ENCODE measurements around the gene TMEM132A. TPM values are rescaled to one million over a fixed set of nuclear protein-coding genes. Genes with fewer than 3 reads are reported as not detected.

Gene TMEM132A
- total RNA-seq, 1 experiment from 2014 or later = 132 TPM

DNA sequence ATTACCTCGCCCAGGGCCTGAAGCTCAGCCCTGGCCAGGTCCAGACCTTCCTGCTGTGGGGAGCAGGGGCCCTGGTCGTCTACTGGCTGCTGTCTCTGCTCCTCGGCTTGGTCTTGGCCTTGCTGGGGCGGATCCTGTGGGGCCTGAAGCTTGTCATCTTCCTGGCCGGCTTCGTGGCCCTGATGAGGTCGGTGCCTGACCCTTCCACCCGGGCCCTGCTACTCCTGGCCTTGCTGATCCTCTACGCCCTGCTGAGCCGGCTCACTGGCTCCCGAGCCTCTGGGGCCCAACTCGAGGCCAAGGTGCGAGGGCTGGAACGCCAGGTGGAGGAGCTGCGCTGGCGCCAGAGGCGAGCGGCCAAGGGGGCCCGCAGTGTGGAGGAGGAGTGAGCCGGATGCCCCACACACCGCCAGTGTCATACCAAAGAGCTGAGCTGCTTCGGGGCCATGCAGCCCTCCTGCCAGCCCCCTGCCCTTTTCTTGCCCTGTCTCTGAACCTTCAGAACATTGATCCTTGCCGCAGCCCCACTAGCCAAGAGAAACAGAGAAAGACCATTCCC lies 2.4 kb upstream of the TMEM132A start:
- no peak for DNase-seq (ENCODE audit: low spot score)

DNA sequence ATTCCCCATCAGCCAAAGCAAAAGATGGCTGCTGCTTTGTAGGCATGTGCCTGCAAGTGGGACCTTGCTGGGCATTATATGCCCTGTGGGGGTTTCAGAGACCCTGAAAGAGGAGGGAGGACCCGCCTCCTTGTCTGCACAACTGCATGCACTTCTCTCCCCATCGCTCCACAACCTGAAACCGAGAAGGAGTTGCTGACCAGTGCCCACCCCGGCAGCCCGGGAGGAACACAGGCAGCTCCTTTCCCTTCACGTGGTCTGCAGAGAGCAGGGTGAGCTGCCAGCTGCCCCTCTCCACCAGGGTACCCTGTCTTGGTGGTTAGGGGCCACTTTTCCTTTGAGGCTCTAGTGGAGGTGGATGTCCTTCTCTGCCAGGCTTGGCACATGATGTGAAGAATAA lies 1.4 kb upstream of the TMEM132A start:
- DNase-seq (ENCODE audit: low spot score) = no peak

DNA sequence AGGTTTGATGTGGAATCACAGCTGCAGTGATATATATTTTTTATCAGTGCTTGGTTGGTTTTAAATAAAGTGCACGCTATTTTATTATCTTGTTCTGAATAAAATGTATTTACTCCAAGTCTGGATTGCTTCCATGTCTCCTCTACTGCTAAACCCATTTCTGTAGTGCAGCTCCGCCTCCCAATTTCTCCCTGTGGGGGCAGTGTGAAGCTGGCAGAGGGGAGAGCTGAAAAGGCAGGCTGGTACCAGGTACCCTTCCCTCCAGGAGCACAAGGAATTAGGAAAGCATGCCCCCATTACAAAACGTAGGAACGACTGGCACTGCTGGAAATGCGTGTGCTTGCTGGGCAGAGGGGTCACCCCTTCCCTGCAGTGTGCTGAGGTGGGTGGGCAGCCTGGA lies 934 bp upstream of the TMEM132A start:
- no peak for DNase-seq (ENCODE audit: low spot score)

DNA sequence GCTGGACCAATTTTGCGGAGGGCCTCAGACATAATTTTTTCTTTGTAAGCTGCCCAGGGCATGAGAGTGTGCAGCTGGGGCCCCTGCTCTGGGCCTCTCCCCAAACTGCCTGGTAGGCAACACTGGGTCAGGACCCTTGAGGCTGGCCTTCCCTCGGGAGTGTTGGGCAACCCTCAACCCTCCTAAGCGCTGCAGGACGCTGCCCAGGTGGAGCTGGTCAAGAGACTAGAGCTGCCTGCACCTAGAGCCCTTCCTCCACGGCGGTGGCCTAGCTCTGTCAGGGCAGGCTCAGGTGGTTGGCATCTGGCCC lies 505 bp upstream of the TMEM132A start:
- no peak for DNase-seq (ENCODE audit: low spot score)

DNA sequence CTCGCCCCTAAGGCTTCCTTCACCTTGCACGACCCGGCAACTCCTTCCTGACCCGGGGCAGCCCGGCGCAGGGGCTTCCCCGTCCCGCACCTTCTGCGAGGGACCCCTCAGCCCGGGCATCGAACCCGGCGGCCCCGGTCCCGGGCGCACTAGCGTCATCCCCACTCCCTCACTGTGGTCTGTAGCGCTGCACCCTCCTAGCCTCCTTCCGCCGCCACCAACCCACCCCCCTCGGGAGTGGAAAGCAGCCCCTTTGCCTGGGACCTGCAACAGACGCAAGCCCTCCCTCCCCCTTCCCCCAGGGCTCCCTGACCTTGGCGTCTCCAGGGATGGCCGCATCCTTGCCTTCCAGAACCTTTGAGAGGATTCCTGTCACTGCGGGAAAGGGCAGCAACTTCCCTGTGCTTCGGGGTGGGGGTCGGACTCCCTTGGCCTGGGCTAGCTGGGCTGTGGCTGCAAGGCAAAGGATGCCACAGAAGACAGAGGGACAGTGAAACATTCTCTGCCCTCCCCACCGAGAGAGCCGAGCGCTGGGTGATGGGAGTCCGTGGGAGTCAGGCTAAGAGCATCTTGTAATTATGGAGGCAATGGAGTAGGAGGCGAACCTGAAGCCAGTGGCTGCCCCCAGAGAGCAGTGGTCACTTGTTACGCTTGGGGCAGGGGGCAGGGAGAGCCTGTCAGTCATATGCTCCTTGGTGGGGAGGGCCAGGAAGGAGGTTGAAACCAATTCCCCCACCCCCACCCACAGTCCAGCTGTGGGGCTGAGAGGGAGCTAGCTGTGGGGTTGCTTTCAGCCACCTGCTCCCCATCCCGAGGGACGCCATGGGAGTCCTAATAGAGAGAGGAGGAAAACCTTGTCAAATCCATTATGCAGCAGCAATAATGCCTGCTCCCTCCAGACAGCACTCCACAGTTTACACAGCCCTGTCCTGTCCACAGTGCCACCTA lies 920 bp downstream of the TMEM132A start:
- peak; percentile 18 for DNase-seq (ENCODE audit: low spot score)

DNA sequence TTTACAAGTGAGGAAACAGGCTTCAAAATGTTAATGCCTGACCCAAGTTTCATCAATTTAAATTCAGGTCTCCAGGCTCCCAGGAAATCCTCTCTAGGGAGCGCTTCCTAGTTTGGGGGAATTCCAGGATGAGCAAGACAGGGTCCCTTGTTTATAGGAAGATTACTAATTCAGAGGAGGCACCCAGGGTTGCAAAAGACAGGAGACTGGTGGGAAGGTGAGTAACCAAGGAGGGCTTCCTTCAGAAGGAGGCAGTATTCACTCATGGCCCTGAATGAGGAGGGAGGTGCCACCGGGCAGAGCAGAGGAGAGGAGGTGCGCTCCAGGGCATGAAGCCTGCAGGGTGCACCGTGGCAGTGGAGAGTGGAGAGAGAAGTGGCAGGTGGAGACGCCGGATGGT lies 1.6 kb downstream of the TMEM132A start:
- DNase-seq (ENCODE audit: low spot score) = peak; percentile 81

DNA sequence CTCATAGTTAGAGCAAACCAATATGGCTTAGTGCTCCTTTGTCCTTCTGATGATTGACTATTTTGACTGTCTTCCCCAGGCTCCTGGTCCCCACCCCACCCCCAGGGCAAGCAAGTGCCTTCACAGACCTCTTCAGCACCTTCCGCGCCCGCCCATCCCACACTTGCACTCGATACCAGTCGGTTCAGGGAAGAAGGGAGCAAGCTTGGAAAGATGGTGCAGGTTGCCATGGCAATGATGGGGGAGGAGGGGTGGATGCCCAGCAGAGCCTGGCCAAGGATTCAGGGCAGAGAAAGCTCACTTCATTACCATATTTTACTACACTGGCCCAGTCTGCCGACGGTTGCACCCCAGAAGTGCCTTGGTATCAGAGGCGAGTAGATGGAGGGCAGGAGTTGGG lies 2.2 kb downstream of the TMEM132A start:
- no peak for DNase-seq (ENCODE audit: low spot score)

DNA sequence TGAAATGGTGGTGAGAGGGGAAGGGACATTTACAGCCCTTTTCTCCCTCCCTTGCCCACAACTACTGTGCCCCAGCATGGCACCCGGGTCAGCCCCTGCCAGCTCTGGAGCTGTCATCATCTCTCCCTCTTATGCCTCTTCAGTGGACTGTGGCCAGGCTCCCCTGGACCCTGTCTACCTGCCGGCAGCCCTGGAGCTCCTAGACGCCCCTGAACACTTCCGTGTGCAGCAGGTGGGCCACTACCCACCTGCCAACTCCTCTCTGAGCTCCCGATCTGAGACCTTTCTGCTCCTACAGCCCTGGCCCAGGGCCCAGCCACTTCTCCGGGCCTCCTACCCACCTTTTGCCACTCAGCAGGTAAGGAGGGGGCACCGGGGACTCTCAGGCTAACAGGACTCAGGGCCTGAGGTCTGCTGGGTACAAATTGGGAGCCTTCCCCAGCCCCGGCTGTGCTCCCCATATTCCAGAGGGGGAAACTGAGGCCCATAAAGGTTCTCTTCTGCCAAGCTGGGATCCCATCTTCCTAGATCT lies 2.9 kb downstream of the TMEM132A start:
- no peak for DNase-seq (ENCODE audit: low spot score)

DNA sequence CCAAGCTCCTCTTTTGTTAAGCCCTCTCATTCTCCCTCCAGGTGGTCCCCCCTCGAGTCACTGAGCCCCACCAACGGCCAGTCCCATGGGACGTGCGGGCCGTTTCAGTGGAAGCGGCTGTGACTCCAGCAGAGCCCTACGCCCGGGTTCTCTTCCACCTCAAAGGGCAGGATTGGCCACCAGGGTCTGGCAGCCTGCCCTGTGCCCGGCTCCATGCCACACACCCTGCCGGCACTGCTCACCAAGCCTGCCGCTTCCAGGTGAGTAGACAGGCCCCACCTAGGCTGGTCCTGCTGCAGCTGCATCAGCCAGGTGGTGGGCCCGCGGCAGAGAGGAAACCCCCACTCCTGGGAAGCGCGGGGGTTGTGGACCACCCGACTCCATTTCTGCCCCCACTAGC lies 3.3 kb downstream of the TMEM132A start:
- no peak for DNase-seq (ENCODE audit: low spot score)

DNA sequence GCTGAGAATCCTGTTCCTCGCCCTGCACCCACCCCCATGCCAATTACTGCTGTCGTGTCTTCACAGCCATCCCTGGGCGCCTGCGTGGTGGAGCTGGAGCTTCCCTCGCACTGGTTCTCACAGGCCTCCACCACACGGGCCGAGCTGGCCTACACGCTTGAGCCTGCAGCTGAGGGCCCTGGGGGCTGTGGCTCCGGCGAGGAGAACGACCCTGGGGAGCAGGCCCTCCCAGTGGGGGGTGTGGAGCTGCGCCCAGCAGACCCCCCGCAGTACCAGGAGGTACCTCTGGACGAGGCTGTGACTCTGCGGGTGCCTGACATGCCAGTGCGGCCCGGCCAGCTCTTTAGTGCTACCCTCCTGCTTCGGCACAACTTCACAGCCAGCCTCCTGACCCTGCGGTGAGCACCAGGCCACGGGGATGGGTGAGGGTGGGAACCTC lies 4.3 kb downstream of the TMEM132A start:
- DNase-seq (ENCODE audit: low spot score) = no peak

DNA sequence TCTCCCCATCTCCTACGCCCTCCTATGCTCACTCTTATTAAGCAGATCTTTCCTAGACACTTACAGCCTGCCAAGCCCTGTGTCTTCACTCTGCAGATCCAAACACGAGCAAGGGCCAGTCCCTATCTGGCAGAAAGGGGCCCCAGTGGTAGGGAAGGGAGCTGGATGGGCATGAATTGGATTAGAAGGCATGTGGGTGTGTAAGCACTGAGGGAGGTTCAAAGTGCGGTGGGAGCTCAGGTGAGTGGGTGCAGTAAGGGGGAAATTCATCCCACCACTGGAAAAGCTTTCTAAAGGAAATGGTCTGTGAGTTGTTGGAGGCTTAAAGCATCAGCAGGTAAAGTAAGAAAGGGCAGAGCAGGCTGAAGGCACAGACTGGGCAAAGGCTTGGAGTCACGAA lies 5.5 kb downstream of the TMEM132A start:
- no peak for DNase-seq (ENCODE audit: low spot score)

DNA sequence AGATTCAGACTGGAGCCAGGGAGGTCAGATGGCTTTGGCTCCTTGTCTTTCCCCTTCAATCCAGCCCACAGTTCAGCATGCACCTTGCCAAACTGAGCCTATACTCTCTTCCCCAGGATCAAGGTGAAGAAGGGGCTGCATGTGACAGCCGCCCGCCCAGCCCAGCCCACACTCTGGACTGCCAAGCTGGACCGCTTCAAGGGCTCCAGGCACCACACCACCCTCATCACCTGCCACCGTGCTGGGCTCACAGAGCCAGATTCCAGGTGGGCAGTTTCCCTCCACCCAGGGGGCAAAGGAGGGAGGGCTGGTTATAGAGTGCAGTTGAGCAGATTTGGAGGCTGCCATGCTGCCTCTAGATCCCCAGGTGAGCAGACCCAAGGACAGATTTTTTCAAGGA lies 6.1 kb downstream of the TMEM132A start:
- no peak for DNase-seq (ENCODE audit: low spot score)

DNA sequence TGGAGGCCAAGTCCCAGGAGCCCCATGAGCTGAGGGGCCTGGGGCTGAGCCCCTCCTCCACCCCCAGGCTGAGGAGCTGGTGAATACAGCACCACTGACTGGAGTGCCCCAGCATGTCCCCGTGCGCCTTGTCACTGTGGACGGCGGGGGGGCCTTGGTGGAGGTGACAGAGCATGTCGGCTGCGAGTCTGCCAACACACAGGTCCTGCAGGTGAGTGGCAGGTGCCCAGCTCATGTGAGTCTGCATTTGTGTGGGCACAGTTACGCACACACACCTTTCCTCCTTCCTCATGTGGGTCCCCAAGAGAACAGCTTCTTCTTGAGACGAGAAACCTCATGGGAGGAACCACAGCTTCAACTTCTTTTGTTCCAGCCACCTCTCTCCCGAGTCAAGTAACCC lies 7.7 kb downstream of the TMEM132A start:
- DNase-seq (ENCODE audit: low spot score) = no peak

DNA sequence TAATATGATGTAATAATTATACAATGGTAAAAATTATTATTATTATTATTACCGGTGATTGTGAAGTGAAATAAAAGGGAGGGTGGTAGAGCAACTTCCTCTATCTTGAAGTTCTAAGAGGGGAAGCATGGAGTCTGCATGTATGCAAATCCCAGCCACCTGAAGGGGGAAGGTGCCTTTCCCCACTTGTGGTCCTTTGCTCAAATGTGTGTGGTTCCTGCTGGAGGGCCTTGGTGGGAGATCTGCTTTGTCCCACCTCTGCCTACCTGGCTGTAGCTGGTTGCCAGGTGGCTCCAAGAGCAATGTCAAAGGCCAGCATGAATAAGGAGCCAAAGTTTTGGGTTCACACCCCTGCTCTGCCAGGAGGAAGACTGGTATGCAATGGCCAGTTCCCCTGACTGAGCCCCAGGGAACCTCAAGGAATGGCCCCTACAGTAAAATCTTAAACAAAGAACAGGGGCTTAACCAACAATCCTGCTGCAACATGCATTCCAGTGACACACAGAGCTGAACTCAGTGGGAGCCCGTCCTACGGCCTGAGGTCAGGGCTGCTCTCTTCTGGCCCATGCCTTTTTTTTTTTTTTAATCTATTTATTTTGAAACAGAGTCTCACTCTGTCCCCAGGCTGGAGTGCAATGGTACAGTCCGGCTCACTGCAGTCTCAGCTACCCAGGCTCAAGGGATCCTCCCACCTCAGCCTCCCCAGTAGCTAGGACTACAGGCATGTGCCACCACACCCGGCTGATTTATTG lies 8.5 kb downstream of the TMEM132A start:
- DNase-seq (ENCODE audit: low spot score) = no peak

DNA sequence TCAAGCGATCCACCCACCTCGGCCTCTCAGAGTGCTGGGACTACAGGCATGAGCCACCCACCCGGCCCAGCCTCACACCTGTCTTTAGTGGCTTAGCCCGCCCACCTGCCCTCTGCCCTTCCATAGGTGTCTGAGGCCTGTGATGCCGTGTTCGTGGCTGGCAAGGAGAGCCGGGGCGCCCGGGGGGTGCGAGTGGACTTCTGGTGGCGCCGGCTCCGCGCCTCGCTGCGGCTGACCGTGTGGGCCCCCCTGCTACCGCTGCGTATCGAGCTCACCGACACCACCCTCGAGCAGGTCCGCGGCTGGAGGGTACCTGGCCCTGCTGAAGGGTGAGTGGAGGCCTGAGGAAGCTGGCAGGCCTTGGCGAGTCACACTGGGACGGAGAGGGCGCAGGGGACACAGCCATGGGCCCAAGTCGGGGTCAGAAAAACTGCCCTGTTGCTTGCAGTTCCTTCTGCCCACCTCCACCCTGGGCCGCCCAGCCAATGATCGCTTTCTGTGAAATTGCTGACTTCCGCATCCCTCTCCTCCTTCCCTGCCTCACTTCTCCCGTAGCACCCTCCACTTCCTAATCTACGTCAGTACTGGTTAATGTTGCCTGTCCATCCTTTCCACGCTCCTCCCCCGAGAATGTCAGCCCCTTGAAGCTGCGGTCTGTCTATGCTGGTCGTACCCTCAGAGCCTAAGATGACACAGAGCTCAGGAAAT lies 9.3 kb downstream of the TMEM132A start:
- no peak for DNase-seq (ENCODE audit: low spot score)

DNA sequence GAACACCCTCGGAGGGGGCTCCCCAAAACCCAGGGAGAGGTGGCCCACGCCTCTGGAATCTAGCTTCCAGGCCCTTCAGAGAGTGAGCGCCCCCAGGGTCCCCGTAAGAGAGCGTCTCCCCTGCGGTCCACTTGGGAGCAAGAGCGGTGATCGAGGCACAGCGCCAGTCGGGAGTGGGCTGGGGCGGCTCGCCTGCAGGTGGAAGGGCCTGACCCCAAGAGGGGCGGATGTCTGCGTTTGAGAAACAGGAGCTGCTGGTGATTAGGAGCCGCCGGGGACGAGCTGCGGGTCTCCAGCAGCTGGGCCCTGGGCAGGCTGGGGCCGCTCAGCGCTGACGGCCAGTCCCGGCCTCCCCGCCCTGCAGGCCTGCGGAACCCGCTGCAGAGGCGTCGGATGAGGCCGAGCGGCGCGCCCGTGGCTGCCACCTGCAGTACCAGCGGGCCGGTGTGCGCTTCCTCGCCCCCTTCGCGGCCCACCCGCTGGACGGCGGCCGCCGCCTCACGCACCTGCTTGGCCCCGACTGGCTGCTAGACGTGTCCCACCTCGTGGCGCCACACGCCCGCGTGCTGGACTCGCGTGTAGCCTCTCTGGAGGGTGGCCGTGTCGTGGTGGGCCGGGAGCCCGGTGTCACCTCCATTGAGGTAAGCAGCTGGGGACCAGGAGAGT lies 10.0 kb downstream of the TMEM132A start:
- DNase-seq (ENCODE audit: low spot score) = no peak

DNA sequence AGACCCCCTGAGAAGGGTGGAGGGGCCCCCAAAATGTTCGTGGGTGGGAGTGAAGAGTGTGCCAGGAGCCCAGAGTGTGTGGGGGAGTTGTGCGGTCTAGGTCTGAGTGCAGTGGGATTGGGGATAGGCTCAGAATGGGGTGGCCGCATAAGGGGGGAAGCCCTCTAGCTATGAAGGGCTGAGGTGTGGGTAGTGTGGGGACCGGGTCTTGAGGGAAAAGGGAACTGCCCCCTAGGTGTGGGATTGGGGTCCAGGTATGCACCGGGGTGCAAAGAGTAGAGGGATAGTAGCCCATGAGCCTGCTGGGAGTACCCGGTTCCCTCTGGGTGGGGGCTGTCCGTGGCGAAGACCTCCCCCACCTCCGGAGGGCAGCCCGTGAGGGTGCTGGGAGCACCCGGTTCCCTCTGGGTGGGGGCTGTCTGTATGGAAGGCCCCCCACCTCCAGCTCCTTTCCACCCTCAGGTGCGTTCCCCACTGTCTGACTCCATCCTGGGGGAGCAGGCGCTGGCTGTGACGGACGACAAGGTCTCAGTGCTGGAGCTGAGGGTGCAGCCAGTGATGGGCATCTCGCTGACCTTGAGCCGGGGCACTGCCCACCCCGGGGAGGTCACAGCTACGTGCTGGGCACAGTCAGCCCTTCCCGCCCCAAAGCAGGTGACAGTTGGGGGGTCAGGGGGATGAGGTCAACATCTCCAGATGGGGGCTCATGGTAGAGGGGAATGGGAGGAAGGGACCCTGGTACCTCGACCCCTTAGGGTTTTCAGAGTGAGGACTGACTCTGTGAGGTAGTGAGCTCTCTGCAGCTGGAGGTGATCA lies 10.7 kb downstream of the TMEM132A start:
- no peak for DNase-seq (ENCODE audit: low spot score)

DNA sequence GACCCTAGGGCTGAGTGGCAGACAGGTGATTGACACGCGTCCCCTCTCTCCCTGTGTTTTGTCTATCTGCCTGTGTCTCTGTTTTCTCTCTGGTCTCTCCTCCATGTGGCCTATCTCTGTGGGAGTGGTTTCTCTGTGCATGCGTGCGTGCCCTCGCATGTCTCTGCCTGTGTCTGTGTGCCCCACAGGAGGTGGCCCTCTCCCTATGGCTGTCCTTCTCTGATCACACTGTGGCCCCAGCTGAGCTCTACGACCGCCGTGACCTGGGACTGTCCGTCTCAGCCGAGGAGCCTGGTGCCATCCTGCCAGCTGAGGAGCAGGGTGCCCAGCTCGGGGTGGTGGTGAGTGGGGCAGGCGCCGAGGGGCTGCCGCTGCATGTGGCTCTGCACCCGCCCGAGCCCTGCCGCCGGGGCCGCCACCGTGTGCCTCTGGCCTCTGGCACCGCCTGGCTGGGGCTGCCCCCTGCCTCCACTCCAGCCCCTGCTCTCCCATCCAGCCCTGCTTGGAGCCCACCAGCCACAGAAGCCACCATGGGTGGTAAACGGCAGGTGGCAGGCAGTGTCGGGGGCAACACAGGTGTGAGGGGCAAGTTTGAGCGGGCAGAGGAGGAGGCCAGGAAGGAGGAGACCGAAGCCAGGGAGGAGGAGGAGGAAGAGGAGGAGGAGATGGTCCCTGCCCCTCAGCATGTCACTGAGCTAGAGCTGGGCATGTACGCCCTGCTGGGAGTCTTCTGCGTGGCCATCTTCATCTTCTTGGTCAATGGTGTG lies 11.6 kb downstream of the TMEM132A start:
- no peak for DNase-seq (ENCODE audit: low spot score)

DNA sequence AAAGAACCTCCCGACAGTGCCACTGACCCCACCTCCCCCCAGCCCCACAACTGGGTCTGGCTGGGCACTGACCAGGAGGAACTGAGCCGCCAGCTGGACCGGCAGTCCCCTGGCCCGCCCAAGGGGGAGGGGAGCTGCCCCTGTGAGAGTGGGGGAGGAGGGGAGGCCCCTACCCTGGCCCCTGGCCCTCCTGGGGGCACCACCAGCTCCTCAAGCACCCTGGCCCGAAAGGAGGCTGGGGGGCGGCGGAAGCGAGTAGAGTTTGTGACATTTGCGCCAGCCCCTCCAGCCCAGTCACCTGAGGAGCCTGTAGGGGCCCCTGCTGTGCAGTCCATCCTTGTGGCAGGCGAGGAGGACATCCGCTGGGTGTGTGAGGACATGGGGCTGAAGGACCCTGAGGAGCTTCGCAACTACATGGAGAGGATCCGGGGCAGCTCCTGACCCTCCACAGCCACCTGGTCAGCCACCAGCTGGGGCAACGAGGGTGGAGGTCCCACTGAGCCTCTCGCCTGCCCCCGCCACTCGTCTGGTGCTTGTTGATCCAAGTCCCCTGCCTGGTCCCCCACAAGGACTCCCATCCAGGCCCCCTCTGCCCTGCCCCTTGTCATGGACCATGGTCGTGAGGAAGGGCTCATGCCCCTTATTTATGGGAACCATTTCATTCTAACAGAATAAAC lies 12.3 kb downstream of the TMEM132A start:
- DNase-seq (ENCODE audit: low spot score) = no peak
